GM21360 (cell line): ENCODE results near the gene LYSMD3.
A peak's percentile ranks its signal among the peaks of the same experiment; 100 is the strongest.

ENCODE experiments used
- ATAC-seq: cut with Tn5 transposase; IDR thresholded peaks from one replicate; pipeline ENCODE4 v1.9.1; 2021; ENCODE audit warnings: mild to moderate bottlenecking, moderate library complexity; ENCODE audit not compliant: unreplicated experiment

LYSMD3 gene

GRCh38 chr5:90483206-90483605 is 46.2 kb downstream of the LYSMD3 start:
- ATAC-seq: no peak

- ATAC-seq: no peak
These were observed 48.7 kb downstream of the LYSMD3 start for GRCh38 chr5:90480699-90481098.

GRCh38 chr5:90479611-90480385 is 49.6 kb downstream of the LYSMD3 start:
- ATAC-seq: no peak

GRCh38 chr5:90477621-90478215 is 51.7 kb downstream of the LYSMD3 start:
- no peak for ATAC-seq

- no peak for ATAC-seq
These were observed 52.3 kb downstream of the LYSMD3 start for GRCh38 chr5:90477073-90477472.

GRCh38 chr5:90476391-90476790 is 53.0 kb downstream of the LYSMD3 start:
- no peak for ATAC-seq

GRCh38 chr5:90475436-90475980 is 53.9 kb downstream of the LYSMD3 start:
- no peak for ATAC-seq

GRCh38 chr5:90474235-90475107 is 54.9 kb downstream of the LYSMD3 start, which contains the start of the genes MBLAC2 and POLR3G:
Gene MBLAC2, minus strand, starts transcription at chr5:90474771. Its CDS starts 479 bp downstream, at chr5:90474292.
Gene POLR3G, plus strand, starts transcription at chr5:90474864. Its CDS starts 10,704 bp downstream, at chr5:90485568.
- ATAC-seq: peak; percentile 76

GRCh38 chr5:90473396-90474234 is 55.8 kb downstream of the LYSMD3 start:
- peak; percentile 17 for ATAC-seq

- peak; percentile 2 for ATAC-seq
These were observed 56.5 kb downstream of the LYSMD3 start for GRCh38 chr5:90472783-90473395.
